SJSA1 (cell line): ENCODE data around the gene LYZ. TPM values are rescaled to one million over a fixed set of nuclear protein-coding genes. Genes with fewer than 3 reads are reported as not detected.
"Not testable (repeated sequence)": the region's sequence is repeated elsewhere in the genome, so short reads cannot be mapped to it uniquely, and the experiment has no call there.

Source experiments
- DNase-seq, 2 experiments: peaks; one replicate each; pipeline ENCODE4 v3.0.0-alpha.2; 2015 to 2020; ENCODE audit warnings: low spot score in 2 of 2, low read depth in 1 of 2
- H3K27ac ChIP-seq: fragments of 250-450 bp; sonication (Bioruptor Pico); 2 replicates; pipeline ENCODE4 v1.5.1; 2020; ENCODE audit warnings: mild to moderate bottlenecking, moderate library complexity
- H3K27me3 ChIP-seq: fragments of 250-450 bp; sonication (Bioruptor Pico); replicated peaks from 2 replicates; pipeline ENCODE4 v1.5.1; 2020; ENCODE audit warnings: mild to moderate bottlenecking, moderate library complexity
- H3K36me3 ChIP-seq: fragments of 250-450 bp; sonication (Bioruptor Pico); 2 replicates; pipeline ENCODE4 v1.5.1; 2020; ENCODE audit warnings: mild to moderate bottlenecking
- H3K4me1 ChIP-seq: fragments of 250-450 bp; sonication (Bioruptor Pico); replicated peaks from 2 replicates; pipeline ENCODE4 v1.6.1; 2021; ENCODE audit warnings: mild to moderate bottlenecking
- H3K4me3 ChIP-seq: fragments of 250-450 bp; sonication (Bioruptor Pico); 2 replicates; pipeline ENCODE4 v1.5.1; 2020; ENCODE audit warnings: mild to moderate bottlenecking
- H3K9me3 ChIP-seq: fragments of 250-450 bp; sonication (Bioruptor Pico); replicated peaks from 2 replicates; pipeline ENCODE4 v1.5.1; 2020; ENCODE audit warnings: mild to moderate bottlenecking
- total RNA-seq: library from RNA; depleted of rRNA; stranded (reverse); fragments of >200 nt; shearing (Covaris generic); gene quantifications from 2 replicates; pipeline ENCODE4 v1.2.3, GENCODE V29; 2014; rRNA removed

The LYZ gene
- total RNA-seq, result not detected in 2 replicates

- Histone ChIP-seq H3K4me3 (no peak within 1 kb of the TSS), H3K27me3 (0 out of 2 replicates have a peak, but pooled peaks cover 3% of the 10 kb centered on the region), H3K4me1 (no peaks in the 10 kb centered on the region), H3K36me3 (no peaks in the 10 kb centered on the region), H3K9me3 (no peaks in the 10 kb centered on the region), H3K27ac (no peak within 1 kb of the TSS)
- DNase-seq, result no peak
These were observed at the start of gene LYZ for GRCh38 chr12:69348162-69348938. TSS of gene LYZ (plus strand) at chr12:69348381. CDS start at chr12:69348409, 28 bp downstream.

- no peaks in the 10 kb centered on the region for H3K4me1 ChIP-seq
- no peak overlapping the region for H3K4me3 ChIP-seq
- peaks cover under 1% of the 10 kb centered on the region for H3K9me3 ChIP-seq
- H3K27me3 ChIP-seq, result no peaks in the 10 kb centered on the region; the same call in none of the 2 replicates
- H3K36me3 ChIP-seq, result no peaks in the 10 kb centered on the region
- H3K27ac ChIP-seq, result no peak overlapping the region
- DNase-seq, result no peak
These were observed 49.2 kb upstream of the LYZ start for GRCh38 chr12:69298947-69299346.

GRCh38 chr12:69304284-69304683 lies 43.9 kb upstream of the LYZ start:
- no peak for DNase-seq
- no peak overlapping the region for H3K4me3 ChIP-seq

GRCh38 chr12:69309461-69309860 lies 38.7 kb upstream of the LYZ start:
- Histone ChIP-seq H3K27ac (no peak overlapping the region), H3K36me3 (no peaks in the 10 kb centered on the region), H3K9me3 (no peaks in the 10 kb centered on the region), H3K27me3 (no peaks in the 10 kb centered on the region), H3K4me3 (no peak overlapping the region), H3K4me1 (no peaks in the 10 kb centered on the region)
- no peak for DNase-seq

More at GRCh38 chr12:69304284-69304683, 43.9 kb upstream of the LYZ start:
- Histone ChIP-seq H3K27me3 (no peaks in the 10 kb centered on the region; the same call in none of the 2 replicates), H3K27ac (no peak overlapping the region), H3K36me3 (no peaks in the 10 kb centered on the region), H3K9me3 (peaks cover 3% of the 10 kb centered on the region), H3K4me1 (no peaks in the 10 kb centered on the region)

DNA sequence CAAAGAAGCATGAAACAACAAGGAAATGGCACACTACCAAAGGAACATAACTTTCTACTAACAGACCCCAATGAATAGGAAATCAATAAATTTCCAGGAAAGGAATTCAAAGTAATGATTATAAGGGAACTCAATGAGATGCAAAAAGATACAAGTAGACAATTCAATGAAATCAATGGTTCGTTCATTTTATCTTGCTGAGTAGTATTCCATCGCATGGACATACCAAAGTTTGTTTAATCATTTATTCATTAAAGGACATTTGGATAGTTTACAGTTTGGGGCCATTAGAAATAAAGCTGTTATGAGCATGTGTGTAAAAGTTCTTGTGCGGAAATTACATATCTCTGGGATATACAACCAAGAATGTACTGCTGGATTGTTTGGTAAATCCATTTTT lies 35.0 kb upstream of the LYZ start:
- Histone ChIP-seq H3K4me1 (no peaks in the 10 kb centered on the region), H3K4me3 (no peak overlapping the region), H3K27ac (no peak overlapping the region), H3K9me3 (no peaks in the 10 kb centered on the region), H3K36me3 (no peaks in the 10 kb centered on the region), H3K27me3 (no peaks in the 10 kb centered on the region)
- DNase-seq, result no peak

- not testable (repeated sequence) for H3K36me3 ChIP-seq, H3K27ac ChIP-seq, DNase-seq
These were observed 31.4 kb upstream of the LYZ start for GRCh38 chr12:69316784-69317183.

DNA sequence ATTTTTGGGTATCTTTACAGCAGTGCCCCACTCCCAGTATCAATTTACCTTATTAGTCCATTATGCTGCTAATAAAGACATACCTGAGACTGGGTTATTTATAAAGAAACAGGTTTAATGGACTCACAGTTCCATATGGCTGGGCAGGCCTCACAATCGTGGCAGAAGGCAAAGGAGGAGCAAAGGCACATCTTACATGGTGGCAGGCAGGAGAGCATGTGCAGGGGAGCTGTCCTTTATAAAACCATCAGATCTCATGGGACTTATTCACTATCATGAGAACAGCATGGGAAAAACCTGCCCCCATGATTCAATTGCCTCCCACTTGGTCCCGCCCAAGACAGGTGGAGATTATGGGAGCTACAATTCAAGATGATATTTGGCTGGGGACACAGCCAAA lies 30.9 kb upstream of the LYZ start:
- H3K27ac ChIP-seq, H3K36me3 ChIP-seq, H3K27me3 ChIP-seq, H3K4me3 ChIP-seq, H3K4me1 ChIP-seq, DNase-seq, H3K9me3 ChIP-seq: not testable (repeated sequence)

More at GRCh38 chr12:69316784-69317183, 31.4 kb upstream of the LYZ start:
- H3K4me3 ChIP-seq, H3K27me3 ChIP-seq, H3K4me1 ChIP-seq, H3K9me3 ChIP-seq: not testable (repeated sequence)

DNA sequence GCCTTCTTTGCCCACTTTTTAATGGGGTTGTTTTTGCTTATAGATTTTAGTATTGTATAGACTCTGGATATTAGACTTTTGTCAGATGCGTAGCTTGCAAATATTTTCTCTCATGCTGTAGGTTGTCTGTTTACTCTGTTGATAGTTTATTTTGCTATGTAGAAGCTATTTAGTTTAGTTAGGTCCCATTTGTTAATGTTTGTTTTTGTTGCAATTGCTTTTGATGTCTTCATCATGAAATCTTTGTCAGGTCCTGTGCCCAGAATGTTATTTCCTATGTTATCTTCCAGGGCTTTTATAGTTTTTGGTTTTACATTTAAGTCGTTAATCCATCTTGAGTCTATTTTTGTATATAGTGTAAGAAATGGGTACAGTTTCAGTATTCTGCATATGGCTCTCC lies 30.0 kb upstream of the LYZ start:
- no peak for DNase-seq

DNA sequence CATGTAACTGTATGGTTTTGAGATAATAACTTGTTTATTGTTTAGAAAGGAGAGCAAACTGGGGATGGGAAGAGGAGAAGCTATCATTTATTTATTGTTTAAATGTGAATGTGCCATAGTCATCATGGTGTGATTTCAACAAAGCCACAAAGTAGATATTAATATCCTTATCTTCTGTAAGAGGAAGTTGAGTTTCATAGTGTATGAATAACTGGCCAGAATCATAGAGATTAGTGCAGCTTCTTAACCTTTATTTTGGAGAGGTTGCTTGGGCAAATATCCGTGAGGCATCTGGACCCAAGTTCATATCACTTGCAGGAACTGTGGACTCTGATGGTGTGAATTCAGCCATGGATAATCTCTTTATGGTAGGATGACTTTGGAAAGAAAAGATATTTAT lies 26.8 kb upstream of the LYZ start:
- DNase-seq, result no peak
- Histone ChIP-seq H3K27ac (no peak overlapping the region), H3K9me3 (no peaks in the 10 kb centered on the region), H3K4me3 (no peak overlapping the region), H3K27me3 (peaks cover 11% of the 10 kb centered on the region), H3K36me3 (no peaks in the 10 kb centered on the region), H3K4me1 (no peaks in the 10 kb centered on the region)

More for the DNA sequence above, 30.0 kb upstream of the LYZ start:
- Histone ChIP-seq H3K4me3 (no peak overlapping the region), H3K9me3 (no peaks in the 10 kb centered on the region), H3K36me3 (no peaks in the 10 kb centered on the region), H3K27ac (no peak overlapping the region), H3K4me1 (no peaks in the 10 kb centered on the region), H3K27me3 (peaks cover 7% of the 10 kb centered on the region; the same call in 1 of the 2 replicates)

DNA sequence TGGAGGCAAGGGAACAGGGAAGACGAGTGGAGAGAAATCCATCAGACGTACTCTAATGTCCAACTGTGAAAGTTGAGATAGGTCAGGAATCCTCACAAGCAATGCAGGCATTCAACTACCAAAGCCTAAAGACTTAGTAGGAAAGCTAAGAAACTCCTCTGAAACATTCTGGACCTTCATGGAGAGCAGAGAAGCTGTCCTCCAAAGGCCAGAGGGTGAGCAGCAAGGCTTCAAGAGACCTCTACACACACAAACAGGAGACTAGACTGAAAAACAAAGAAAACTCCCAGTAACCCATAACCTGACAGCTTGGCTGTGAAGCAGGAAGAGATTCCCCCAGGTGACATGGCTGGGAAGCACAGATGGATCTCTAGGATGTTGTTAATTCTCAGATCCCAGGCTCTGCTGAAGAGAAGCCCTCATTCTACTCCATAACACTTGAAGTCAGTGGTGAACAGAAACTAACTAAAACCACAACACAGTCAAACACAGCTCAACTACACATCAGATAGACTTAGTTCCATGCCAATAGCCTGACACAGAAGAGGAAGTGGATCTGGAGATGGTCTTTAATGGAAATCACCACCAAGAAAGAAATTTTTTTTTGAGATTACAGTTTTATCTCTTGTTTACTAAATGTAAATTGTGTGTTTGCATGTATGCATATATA lies 23.2 kb upstream of the LYZ start:
- no peak for DNase-seq
- Histone ChIP-seq H3K9me3 (no peaks in the 10 kb centered on the region), H3K4me1 (no peaks in the 10 kb centered on the region; the same call in 1 of the 2 replicates), H3K4me3 (no peak overlapping the region), H3K27me3 (peaks cover 26% of the 10 kb centered on the region), H3K36me3 (no peaks in the 10 kb centered on the region), H3K27ac (no peak overlapping the region)

GRCh38 chr12:69328426-69328825 lies 19.8 kb upstream of the LYZ start:
- Histone ChIP-seq H3K4me3 (no peak overlapping the region), H3K9me3 (no peaks in the 10 kb centered on the region), H3K27ac (no peak overlapping the region), H3K36me3 (no peaks in the 10 kb centered on the region), H3K4me1 (no peaks in the 10 kb centered on the region; the same call in 1 of the 2 replicates), H3K27me3 (peaks cover 43% of the 10 kb centered on the region)
- no peak for DNase-seq

DNA sequence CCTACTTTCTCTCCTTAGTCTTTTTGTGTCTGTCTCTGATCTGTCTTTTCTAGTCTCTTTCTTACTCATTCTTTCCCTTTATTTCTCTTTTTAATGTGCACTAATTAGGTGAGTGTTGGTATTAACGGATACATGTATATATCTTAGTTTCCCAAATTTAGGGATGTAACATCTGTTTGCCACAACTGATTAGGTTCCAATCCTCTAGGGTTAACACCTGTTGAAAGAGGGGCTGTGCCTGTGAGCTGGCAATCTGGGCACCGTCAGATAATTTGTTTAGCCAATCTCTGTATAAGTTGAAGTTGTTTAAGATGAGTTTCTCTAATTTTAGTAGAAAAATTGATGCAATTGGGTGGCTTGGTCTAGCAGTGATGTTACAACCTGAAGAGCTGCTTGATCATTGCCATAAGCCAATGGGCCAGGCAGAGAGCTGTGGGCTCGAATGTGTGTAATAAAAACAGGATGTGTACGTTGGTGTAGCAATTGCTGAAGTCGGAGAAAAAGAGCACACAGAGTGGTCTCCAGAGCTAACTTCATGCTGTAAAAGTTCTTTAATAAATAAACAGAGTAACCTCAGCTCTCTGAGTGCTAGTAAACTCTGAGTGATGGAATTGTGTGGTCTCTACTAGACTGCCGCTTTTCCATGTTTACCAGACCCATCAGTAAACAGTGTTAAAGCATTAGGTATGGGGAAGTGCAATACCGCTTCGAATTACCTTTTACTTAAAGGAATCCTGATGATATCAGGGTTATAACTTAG lies 18.3 kb upstream of the LYZ start:
- Histone ChIP-seq H3K4me3 (no peak overlapping the region), H3K9me3 (no peaks in the 10 kb centered on the region), H3K4me1 (no peaks in the 10 kb centered on the region; the same call in 1 of the 2 replicates), H3K36me3 (no peaks in the 10 kb centered on the region), H3K27ac (no peak overlapping the region), H3K27me3 (peaks cover 43% of the 10 kb centered on the region)
- DNase-seq, result peak in 1 of 2 experiments; percentile 41

- Histone ChIP-seq H3K27ac (no peak overlapping the region), H3K9me3 (no peaks in the 10 kb centered on the region), H3K36me3 (no peaks in the 10 kb centered on the region), H3K4me3 (no peak overlapping the region), H3K27me3 (peaks cover 43% of the 10 kb centered on the region), H3K4me1 (no peaks in the 10 kb centered on the region; the same call in 1 of the 2 replicates)
- DNase-seq, result no peak
These were observed 17.4 kb upstream of the LYZ start for GRCh38 chr12:69330475-69331473.
